ENCODE data around the gene SELENOV.

Gene SELENOV

DNA sequence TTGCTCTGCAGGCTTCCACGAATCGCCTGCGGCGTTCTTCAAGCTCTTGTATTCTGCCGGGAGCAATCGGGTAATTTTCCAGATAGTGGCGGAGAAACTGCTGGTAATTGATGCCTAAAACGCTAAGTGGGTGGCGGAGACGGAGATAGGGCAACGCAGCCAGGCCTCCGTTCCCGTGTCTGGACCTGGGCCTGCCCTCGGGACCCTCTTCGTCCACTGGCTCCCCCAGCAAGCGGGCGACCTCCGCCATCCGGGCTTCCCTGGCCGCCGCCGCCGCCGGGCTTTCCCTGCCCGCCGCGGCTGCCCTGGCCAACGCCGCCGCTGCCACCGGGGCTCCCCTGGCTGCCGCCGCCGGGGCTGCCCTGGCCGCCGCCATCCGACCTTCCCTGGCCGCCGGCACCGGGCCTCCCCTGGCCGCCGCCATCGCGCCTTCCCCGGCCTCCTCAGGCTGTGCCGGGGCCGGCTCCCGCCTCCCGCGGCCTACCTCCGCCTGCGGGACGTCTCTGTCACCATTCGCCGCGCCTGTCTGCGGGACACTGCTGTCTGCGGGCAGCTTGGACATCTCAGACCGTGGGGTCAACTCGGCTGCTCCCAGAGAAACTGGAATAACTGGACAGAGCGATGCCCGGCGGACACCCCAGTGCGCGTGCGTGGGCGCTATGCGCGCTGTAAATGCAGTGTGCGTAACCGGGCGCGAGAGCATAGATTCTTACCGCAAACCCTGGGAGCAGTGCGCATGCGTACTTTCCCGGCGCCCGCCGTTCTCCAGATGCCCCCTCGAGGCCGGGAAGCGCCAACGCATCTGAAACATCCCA is 24.8 kb downstream of the SELENOV start, which contains the start of gene EID2:
Gene EID2, minus strand, starts transcription at position 644 of the 815 bp plus-strand sequence. Its CDS starts 82 bp downstream, at position 562.
- peak; percentile 95 for DNase-seq (ENCODE audit: low read depth in 1 of 2, low spot score in 1 of 2)
- no peak for TF ChIP-seq JUND (IDR thresholded peaks at IDR 0.05; ENCODE audit: low read depth)
- in situ Hi-C loops (cut with HindIII; ENCODE audit: low pct_unique_long_range_greater_than_20kb, low sequenced_read_pairs): no loop called here

DNA sequence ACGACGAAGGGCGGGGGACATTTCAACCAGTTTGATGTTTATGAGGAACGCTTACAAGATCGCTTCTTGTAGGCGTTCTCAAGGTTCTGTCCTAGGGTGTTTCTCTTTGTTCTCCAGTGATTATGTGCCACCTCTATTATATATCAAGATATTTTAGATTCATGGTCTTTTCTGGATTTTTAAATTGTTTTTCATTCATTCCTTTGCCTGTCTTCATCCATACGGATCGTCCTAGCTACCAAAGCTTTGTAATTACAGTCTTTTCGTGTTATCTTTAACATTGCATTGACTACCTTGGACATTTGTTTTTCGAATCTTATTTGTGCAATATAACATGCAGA is 25.4 kb downstream of the SELENOV start:
- no peak for TF ChIP-seq JUND (IDR thresholded peaks at IDR 0.05; ENCODE audit: low read depth)
- no peak for DNase-seq (ENCODE audit: low read depth in 1 of 2, low spot score in 1 of 2)
- in situ Hi-C loops (cut with HindIII; ENCODE audit: low pct_unique_long_range_greater_than_20kb, low sequenced_read_pairs): no loop called here

DNA sequence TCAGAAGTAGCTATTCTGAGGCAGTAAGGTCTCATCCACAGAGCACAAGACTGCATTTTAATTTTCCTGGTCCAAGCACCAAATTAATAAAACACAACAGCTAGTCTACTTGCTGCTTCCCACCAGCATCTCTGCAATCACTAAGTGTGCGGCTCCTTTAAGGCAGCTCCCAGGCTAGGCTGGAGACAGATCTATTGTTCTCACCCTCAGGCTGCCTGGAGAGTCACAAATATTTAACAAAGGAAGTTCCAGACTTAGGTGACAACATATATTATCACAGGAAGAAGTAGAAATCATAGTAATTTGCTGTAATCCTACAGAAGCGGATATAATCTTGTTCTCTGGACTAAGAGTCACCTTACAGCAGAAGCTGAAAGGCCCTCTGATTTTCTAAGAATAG is 27.3 kb downstream of the SELENOV start:
- DNase-seq (ENCODE audit: low read depth in 1 of 2, low spot score in 1 of 2): no peak
- TF ChIP-seq JUND (IDR thresholded peaks at IDR 0.05; ENCODE audit: low read depth): no peak
- in situ Hi-C loops (cut with HindIII; ENCODE audit: low pct_unique_long_range_greater_than_20kb, low sequenced_read_pairs): no loop called here

DNA sequence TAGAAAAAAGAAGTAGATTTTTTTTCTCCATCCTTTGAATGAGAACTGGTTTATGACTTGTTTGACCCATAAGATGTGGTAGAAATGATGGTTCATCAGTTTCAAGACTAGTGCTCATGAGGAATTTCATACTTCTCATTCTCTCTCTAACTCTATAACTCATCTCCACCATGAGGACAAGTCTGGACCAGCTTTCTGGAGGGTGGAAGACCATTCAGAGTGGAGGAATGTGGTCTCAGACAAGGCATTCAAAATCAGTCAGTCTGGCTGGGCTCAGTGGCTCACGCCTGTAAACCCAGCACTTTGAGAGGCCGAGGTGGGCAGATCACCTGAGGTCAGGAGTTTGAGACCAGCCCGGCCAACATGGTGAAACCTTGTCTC is 28.5 kb downstream of the SELENOV start:
- in situ Hi-C loops (cut with HindIII; ENCODE audit: low pct_unique_long_range_greater_than_20kb, low sequenced_read_pairs): no loop called here
- no peak for DNase-seq (ENCODE audit: low read depth in 1 of 2, low spot score in 1 of 2)
- no peak for TF ChIP-seq JUND (IDR thresholded peaks at IDR 0.05; ENCODE audit: low read depth)

DNA sequence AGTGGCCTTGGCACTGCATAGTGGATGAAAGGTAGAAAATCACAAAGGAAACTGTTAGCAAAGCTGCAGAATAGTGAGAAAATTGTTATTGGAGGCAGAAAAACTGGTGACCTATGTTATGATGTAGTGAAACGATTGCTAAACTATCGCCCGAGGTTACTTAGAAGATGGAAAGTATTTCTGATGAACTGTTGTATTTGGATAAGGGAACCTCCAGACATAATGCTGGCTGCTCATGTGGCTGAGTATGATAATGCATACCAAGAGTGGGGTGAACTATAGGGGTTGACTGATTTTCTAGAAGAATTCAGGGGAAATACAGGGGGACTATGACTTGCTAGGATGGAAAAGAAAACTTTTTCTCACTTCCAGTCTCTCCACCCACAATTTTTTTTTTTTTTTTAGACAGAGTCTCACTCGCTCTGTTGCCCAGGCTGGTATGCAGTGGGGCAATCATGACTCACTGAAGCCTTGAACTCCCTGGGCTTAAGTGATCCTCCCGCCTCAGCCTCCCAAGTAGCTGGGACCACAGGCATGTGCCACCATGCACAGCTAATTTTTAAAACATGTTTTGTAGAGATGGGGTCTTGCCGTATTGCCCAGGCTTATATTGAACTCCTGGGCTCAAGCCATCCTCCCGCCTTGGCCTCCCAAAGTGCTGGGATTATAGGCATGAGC is 29.4 kb downstream of the SELENOV start:
- TF ChIP-seq JUND (IDR thresholded peaks at IDR 0.05; ENCODE audit: low read depth): no peak
- no peak for DNase-seq (ENCODE audit: low read depth in 1 of 2, low spot score in 1 of 2)
- in situ Hi-C loops (cut with HindIII; ENCODE audit: low pct_unique_long_range_greater_than_20kb, low sequenced_read_pairs): no loop called here

DNA sequence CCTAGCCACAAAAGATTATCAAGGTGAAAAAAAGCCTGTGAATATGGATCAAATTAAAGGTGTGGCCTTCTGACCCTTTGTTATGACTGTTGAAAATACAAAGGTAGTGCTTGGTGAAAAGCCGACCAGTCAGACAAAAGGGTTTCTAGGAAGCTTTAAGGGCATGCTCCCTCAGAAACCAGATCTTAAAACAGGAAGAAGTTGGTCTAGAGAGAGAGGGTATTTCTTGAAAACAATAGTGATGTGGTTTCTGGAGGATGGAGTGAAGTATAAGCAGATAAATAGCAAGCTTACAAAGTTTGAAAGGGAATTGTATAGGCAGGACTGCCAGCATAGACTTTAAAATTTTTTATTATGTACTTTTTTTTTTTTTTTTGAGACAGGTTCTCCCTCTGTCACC is 30.0 kb downstream of the SELENOV start:
- TF ChIP-seq JUND (IDR thresholded peaks at IDR 0.05; ENCODE audit: low read depth): no peak
- in situ Hi-C loops (cut with HindIII; ENCODE audit: low pct_unique_long_range_greater_than_20kb, low sequenced_read_pairs): no loop called here
- DNase-seq (ENCODE audit: low read depth in 1 of 2, low spot score in 1 of 2): no peak

DNA sequence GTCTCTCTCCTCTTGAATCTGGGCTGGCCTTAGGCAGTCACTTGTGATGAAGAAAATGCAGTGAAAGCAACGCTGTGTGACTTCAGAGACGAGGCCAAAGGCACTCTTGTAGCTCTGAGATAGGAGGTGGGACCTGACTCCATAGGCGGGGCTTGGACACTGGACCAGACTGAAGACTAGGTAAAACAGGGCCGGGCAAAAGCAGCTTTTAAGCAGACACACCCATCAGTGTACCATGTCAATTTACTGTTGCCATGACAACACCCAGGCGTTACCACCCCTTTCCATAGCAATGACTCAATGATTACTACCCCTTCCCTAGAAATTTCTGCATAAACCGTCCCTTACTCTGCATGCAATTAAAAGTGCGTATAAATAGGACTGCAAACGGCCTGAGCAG is 31.7 kb downstream of the SELENOV start:
- no peak for DNase-seq (ENCODE audit: low read depth in 1 of 2, low spot score in 1 of 2)
- no peak for TF ChIP-seq JUND (IDR thresholded peaks at IDR 0.05; ENCODE audit: low read depth)
- in situ Hi-C loops (cut with HindIII; ENCODE audit: low pct_unique_long_range_greater_than_20kb, low sequenced_read_pairs): no loop called here

DNA sequence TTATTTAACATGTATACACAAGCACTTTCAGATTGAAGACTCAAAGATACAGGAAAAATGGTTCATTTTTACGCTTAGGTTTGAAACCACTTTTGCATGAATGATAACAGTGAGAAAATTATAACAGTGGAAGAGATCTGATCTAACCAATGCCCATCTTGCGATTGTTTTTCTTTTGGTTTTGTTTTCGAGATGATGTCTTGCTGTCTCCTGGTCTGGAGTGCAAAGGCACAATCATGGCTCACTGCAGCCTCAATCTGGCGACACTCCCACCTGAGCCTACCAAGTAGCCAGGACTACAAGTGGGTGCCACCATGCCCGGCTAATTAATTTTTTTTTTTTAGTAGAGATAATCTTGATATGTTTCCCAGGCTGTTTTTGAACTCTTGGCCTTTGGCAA is 35.3 kb downstream of the SELENOV start:
- in situ Hi-C loops (cut with HindIII; ENCODE audit: low pct_unique_long_range_greater_than_20kb, low sequenced_read_pairs): no loop called here
- TF ChIP-seq JUND (IDR thresholded peaks at IDR 0.05; ENCODE audit: low read depth): no peak

DNA sequence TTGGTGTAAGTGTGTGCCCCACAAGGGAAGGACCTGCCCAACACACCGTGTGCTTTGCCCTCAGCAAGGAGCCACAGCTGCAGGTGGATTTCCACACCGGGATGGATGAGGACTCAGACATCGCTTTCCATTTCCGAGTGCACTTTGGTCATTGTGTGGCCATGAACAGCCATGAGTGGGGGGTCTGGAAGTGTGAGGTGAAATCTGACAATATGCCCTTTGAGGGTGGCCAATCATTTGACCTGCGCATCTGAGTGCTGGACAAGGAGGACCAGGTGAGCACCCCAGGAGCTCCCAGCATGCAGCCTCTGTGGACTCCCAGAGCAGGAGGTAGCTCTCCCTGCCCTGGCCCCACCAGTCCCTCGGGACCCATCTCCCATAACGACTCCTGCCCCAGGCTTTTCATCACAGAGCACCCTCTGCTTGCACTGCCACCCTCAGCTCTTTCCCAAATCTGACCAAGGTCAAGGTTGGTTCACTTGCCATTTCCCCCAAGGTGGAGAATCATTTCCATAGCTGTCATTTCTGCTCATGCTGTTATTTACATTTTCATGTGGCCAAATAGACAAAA is 38.2 kb downstream of the SELENOV start:
- in situ Hi-C loops (cut with HindIII; ENCODE audit: low pct_unique_long_range_greater_than_20kb, low sequenced_read_pairs): no loop called here
- TF ChIP-seq JUND (IDR thresholded peaks at IDR 0.05; ENCODE audit: low read depth): no peak
- DNase-seq (ENCODE audit: low read depth in 1 of 2, low spot score in 1 of 2): no peak

More for the DNA sequence above, 35.3 kb downstream of the SELENOV start:
- no peak for DNase-seq (ENCODE audit: low read depth in 1 of 2, low spot score in 1 of 2)

DNA sequence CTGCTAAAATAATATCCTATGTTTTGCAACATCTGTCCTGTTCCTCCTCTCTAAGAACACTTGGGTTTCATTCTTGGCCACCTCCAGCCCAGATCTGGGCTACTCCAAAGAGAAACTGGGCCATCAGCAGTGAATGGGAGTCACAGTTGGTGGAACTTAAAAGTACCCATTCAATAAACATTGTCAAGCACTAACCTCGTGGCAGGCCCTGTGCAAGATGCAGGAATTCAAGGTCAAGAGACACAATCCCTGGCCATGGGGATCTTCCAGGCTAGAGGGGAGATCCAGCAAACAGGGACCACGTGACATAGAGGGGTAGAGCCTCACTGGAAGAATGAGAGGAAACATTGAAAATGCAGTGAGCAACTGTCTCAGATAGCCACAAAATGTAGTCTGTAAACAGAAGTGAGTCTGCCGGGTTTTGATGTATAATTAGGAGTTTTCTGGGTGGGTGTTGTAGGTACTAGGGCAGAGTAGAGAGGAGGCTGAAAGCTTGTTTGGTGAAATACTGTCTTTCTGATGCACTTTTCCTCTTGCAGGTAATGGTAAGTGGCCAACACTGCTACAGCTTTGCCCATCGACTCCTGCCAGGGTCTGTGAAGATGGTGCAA is 39.9 kb downstream of the SELENOV start:
- no peak for TF ChIP-seq JUND (IDR thresholded peaks at IDR 0.05; ENCODE audit: low read depth)
- in situ Hi-C loops (cut with HindIII; ENCODE audit: low pct_unique_long_range_greater_than_20kb, low sequenced_read_pairs): no loop called here
- no peak for DNase-seq (ENCODE audit: low read depth in 1 of 2, low spot score in 1 of 2)

DNA sequence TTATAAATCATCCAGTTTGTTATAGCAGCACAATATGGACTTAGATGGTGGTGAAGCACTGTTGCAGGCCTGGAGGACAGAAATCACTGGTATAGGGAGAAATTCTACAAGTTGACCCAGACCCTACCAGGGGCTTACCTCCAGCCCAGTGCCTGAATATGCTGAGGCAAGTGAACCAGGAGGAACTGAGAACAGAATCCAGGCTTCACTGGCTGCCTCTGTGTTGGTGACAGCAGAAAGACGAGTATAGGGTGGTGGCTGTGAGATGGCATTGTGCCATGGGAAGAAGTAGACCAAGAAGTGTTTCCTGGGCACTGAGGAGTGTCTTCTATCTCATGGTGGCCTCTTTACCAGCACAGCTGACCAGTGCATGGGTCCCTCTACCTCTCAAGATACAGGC is 40.9 kb downstream of the SELENOV start:
- TF ChIP-seq JUND (IDR thresholded peaks at IDR 0.05; ENCODE audit: low read depth): no peak
- in situ Hi-C loops (cut with HindIII; ENCODE audit: low pct_unique_long_range_greater_than_20kb, low sequenced_read_pairs): no loop called here
- no peak for DNase-seq (ENCODE audit: low read depth in 1 of 2, low spot score in 1 of 2)

DNA sequence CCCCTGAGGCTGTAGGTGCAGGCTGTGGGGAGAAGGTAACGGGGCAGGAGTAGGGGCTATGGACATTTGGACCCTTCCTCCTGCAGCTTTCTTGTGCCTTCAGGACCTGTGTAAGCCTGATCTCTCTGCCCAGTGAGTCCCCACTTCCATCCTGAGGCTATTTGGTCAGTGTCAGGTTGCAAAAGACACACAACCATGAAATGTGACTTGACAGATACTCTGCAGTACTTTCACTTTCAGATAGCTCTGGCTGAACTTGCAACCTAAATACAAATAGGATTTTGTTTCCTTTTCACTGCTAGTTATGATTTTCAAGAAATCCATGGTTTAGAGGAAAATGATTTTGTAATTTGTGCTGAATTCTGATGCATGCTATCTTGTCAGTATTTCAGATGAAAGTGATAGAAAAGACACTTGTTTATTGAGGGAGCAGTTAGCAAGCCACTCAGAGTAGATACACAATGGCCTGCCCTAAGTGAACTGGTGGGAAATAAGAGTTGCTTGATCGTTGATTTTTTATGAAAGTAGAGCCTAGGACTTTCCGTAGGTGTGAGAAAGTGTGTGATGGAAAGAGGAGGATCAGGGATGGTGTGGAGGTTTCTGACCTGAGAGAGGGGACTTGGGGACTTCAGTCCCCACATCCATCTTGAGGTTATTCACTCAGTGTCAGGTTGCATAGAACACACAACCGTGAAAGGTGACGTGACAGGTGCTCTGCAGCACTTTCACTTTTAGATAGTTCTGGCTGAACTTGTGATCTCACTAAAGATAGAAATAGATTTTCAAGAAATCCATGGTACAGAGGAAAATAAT is 43.1 kb downstream of the SELENOV start:
- no peak for TF ChIP-seq JUND (IDR thresholded peaks at IDR 0.05; ENCODE audit: low read depth)
- peak; percentile 25 to 78 for DNase-seq (ENCODE audit: low read depth in 1 of 2, low spot score in 1 of 2)
- in situ Hi-C loops (cut with HindIII; ENCODE audit: low pct_unique_long_range_greater_than_20kb, low sequenced_read_pairs): no loop called here

Measured in T47D (cell line).